ENCODE measurements around the gene TMSB4Y. TPM values are rescaled to one million over a fixed set of nuclear protein-coding genes. Genes with fewer than 3 reads are reported as not detected.

The TMSB4Y gene
- total RNA-seq, 1 donor from 2014 or later: not detected

DNA sequence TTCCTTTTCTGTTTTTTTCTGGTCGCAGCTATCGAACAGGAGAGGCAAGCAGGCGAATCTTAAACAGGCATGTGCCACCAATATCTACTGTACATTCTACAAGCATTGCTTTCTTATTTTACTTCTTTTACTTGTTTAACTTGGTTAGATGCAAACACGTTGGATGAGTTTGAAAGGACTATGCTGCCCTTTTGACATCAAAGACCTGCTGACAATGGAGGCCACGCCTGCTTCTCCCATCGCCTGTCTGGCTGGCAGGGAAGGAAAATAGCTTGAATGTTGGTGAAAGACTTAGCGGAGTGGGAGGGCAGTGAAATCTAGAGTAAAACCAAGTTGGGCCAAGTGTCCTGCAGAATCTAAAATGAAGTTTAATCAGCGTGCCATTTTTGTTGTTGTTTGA lies 1.5 kb downstream of the TMSB4Y start:
- H3K27ac Mint-ChIP-seq (ENCODE audit: unreplicated experiment): no peak overlapping the region
- H3K27me3 Mint-ChIP-seq (ENCODE audit: low read depth): no peaks in the 10 kb centered on the region
- no peaks in the 10 kb centered on the region for H3K9me3 Mint-ChIP-seq (ENCODE audit: low read depth)
- H3K4me1 Mint-ChIP-seq (ENCODE audit: low read depth): no peaks in the 10 kb centered on the region
- no peak for TF ChIP-seq CTCF (IDR thresholded peaks at IDR 0.05)
- no peaks in the 10 kb centered on the region for H3K36me3 Mint-ChIP-seq (ENCODE audit: low read depth)
- H3K4me3 Mint-ChIP-seq (ENCODE audit: unreplicated experiment): no peak overlapping the region
- DNase-seq (ENCODE audit: low spot score): no peak

DNA sequence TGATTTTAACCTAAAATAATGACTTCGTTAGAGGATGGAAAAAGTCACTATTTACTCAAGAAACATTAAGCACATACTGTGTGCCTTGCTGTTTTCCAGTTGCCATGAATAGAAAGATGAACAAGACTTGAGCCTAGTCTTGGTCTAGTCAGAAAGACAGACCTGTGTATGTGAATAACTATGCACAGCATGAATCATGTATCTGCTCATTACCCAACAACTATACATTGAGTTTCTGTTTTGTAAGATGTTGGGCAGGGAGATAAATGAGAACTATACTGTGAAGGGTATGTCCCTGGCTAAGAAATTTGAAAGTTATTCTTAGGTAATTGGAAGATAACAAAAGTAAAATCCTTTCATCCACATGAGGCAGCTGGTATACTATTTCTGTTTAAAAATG lies 4.3 kb downstream of the TMSB4Y start:
- no peak overlapping the region for H3K4me3 Mint-ChIP-seq (ENCODE audit: unreplicated experiment)
- H3K36me3 Mint-ChIP-seq (ENCODE audit: low read depth): no peaks in the 10 kb centered on the region
- no peaks in the 10 kb centered on the region for H3K27me3 Mint-ChIP-seq (ENCODE audit: low read depth)
- no peak for DNase-seq (ENCODE audit: low spot score)
- no peaks in the 10 kb centered on the region for H3K9me3 Mint-ChIP-seq (ENCODE audit: low read depth)
- no peak for TF ChIP-seq CTCF (IDR thresholded peaks at IDR 0.05)
- no peak overlapping the region for H3K27ac Mint-ChIP-seq (ENCODE audit: unreplicated experiment)
- no peaks in the 10 kb centered on the region for H3K4me1 Mint-ChIP-seq (ENCODE audit: low read depth)

- no peak for TF ChIP-seq CTCF (IDR thresholded peaks at IDR 0.05)
- Mint-ChIP-seq H3K4me3 (ENCODE audit: unreplicated experiment) (no peak overlapping the region), H3K27ac (ENCODE audit: unreplicated experiment) (no peak overlapping the region), H3K27me3 (ENCODE audit: low read depth) (no peaks in the 10 kb centered on the region), H3K36me3 (ENCODE audit: low read depth) (no peaks in the 10 kb centered on the region), H3K4me1 (ENCODE audit: low read depth) (no peaks in the 10 kb centered on the region), H3K9me3 (ENCODE audit: low read depth) (no peaks in the 10 kb centered on the region)
- DNase-seq (ENCODE audit: low spot score): no peak
Observed at GRCh38 chrY:13718996-13719395, 15.3 kb downstream of the TMSB4Y start.

- Mint-ChIP-seq H3K4me3 (ENCODE audit: unreplicated experiment) (no peak overlapping the region), H3K4me1 (ENCODE audit: low read depth) (no peaks in the 10 kb centered on the region), H3K27me3 (ENCODE audit: low read depth) (no peaks in the 10 kb centered on the region), H3K9me3 (ENCODE audit: low read depth) (no peaks in the 10 kb centered on the region), H3K36me3 (ENCODE audit: low read depth) (no peaks in the 10 kb centered on the region), H3K27ac (ENCODE audit: unreplicated experiment) (no peak overlapping the region)
- no peak for TF ChIP-seq CTCF (IDR thresholded peaks at IDR 0.05)
- DNase-seq (ENCODE audit: low spot score): no peak
Observed at GRCh38 chrY:13729517-13729916, 25.8 kb downstream of the TMSB4Y start.

DNA sequence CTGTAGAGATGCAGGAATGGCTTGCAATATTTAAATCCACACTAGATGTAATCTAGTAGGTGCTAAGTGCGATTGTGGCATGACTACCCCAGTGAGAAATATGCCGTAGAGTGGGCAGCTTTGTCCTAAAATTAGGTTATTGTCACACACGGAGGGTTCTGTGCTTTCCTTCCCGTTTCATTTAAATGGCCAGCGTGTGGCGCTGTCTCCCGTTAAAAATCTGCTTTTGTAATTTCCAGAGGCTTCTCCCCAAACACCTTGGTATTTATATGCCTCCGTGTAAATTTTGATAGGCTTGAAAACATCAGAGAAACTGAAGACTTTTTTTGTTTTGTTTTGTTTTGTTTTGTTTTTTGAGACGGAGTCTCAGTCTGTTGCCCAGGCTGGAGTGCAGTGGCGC lies 34.9 kb downstream of the TMSB4Y start:
- no peak for TF ChIP-seq CTCF (IDR thresholded peaks at IDR 0.05)
- no peak overlapping the region for H3K27ac Mint-ChIP-seq (ENCODE audit: unreplicated experiment)
- H3K36me3 Mint-ChIP-seq (ENCODE audit: low read depth): no peaks in the 10 kb centered on the region
- no peak for DNase-seq (ENCODE audit: low spot score)
- no peaks in the 10 kb centered on the region for H3K9me3 Mint-ChIP-seq (ENCODE audit: low read depth)
- H3K4me3 Mint-ChIP-seq (ENCODE audit: unreplicated experiment): no peak overlapping the region
- H3K27me3 Mint-ChIP-seq (ENCODE audit: low read depth): no peaks in the 10 kb centered on the region
- no peaks in the 10 kb centered on the region for H3K4me1 Mint-ChIP-seq (ENCODE audit: low read depth)
